H9 (cell line): Measurements from ENCODE around the gene RDH12. TPM values are rescaled to one million over a fixed set of nuclear protein-coding genes. Genes with fewer than 3 reads are reported as not detected.

Experiments
- DNase-seq: peaks from one replicate; pipeline ENCODE4 v3.0.0-alpha.2; 2017
- H2AFZ ChIP-seq: one replicate; pipeline ENCODE4 v1.6.1; 2013; ENCODE audit warnings: mild to moderate bottlenecking, low read length, control low read depth, moderate library complexity
- H2AK5ac ChIP-seq: 2 replicates; pipeline ENCODE4 v1.6.1; 2013; ENCODE audit warnings: low read length, control low read depth, mixed read lengths; ENCODE audit not compliant: insufficient read length
- H2BK120ac ChIP-seq: one replicate; pipeline ENCODE4 v1.6.1; 2013; ENCODE audit warnings: low read depth, mild to moderate bottlenecking, low read length, control low read depth, inconsistent platforms; ENCODE audit not compliant: poor library complexity, severe bottlenecking
- H2BK12ac ChIP-seq: 2 replicates; pipeline ENCODE4 v1.6.1; 2013; ENCODE audit warnings: low read length, control low read depth, mixed read lengths, low read depth; ENCODE audit not compliant: insufficient read length
- H2BK15ac ChIP-seq: 2 replicates; pipeline ENCODE4 v1.6.1; 2013; ENCODE audit warnings: low read depth, low read length, control low read depth
- H2BK20ac ChIP-seq: one replicate; pipeline ENCODE4 v1.6.1; 2013; ENCODE audit warnings: low read depth, mild to moderate bottlenecking, low read length, control low read depth, inconsistent platforms; ENCODE audit not compliant: poor library complexity, severe bottlenecking
- H2BK5ac ChIP-seq: 2 replicates; pipeline ENCODE4 v1.6.1; 2013; ENCODE audit warnings: low read length, control low read depth, mixed read lengths; ENCODE audit not compliant: insufficient read length
- H3K14ac ChIP-seq: 2 replicates; pipeline ENCODE4 v1.6.1; 2013; ENCODE audit warnings: low read length, control low read depth; ENCODE audit not compliant: insufficient read depth
- H3K18ac ChIP-seq: 2 replicates; pipeline ENCODE4 v1.6.1; 2013; ENCODE audit warnings: low read depth, mild to moderate bottlenecking, mixed read lengths, low read length, control low read depth; ENCODE audit not compliant: insufficient read length
- H3K23ac ChIP-seq: 2 replicates; pipeline ENCODE4 v1.6.1; 2013; ENCODE audit warnings: low read length, control low read depth, mixed read lengths, low read depth; ENCODE audit not compliant: insufficient read length
- H3K23me2 ChIP-seq: 2 replicates; pipeline ENCODE4 v1.6.1; 2013; ENCODE audit warnings: low read depth, mild to moderate bottlenecking, mixed read lengths, low read length, control low read depth; ENCODE audit not compliant: insufficient read length, poor library complexity, severe bottlenecking
- H3K27ac ChIP-seq: 2 replicates; pipeline ENCODE4 v1.5.1; 2013; ENCODE audit warnings: low read length, control low read depth, mixed read lengths, low read depth; ENCODE audit not compliant: insufficient read length
- H3K27me3 ChIP-seq: 2 replicates; pipeline ENCODE4 v1.6.1; 2013; ENCODE audit warnings: low read length, control low read depth, inconsistent platforms; ENCODE audit not compliant: insufficient read depth
- H3K4ac ChIP-seq: 2 replicates; pipeline ENCODE4 v1.6.1; 2013; ENCODE audit warnings: low read depth, mild to moderate bottlenecking, control low read depth, inconsistent platforms, low read length, moderate library complexity
- H3K4me1 ChIP-seq: 2 replicates; pipeline ENCODE4 v1.6.1; 2013; ENCODE audit warnings: low read length, control low read depth, inconsistent platforms; ENCODE audit not compliant: insufficient read depth
- H3K4me2 ChIP-seq: 2 replicates; pipeline ENCODE4 v1.6.1; 2013; ENCODE audit warnings: low read length, control low read depth, mixed read lengths; ENCODE audit not compliant: insufficient read length, insufficient read depth
- H3K56ac ChIP-seq: 2 replicates; pipeline ENCODE4 v1.6.1; 2013; ENCODE audit warnings: low read depth, mild to moderate bottlenecking, mixed read lengths, low read length, control low read depth; ENCODE audit not compliant: insufficient read length
- H3K79me1 ChIP-seq: 2 replicates; pipeline ENCODE4 v1.6.1; 2013; ENCODE audit warnings: low read depth, mild to moderate bottlenecking, moderate library complexity, low read length, control low read depth, inconsistent platforms; ENCODE audit not compliant: insufficient read depth, poor library complexity, severe bottlenecking
- H3K79me2 ChIP-seq: 2 replicates; pipeline ENCODE4 v1.6.1; 2013; ENCODE audit warnings: low read length, control low read depth, inconsistent platforms; ENCODE audit not compliant: insufficient read depth
- H3K9ac ChIP-seq: 2 replicates; pipeline ENCODE4 v1.6.1; 2013; ENCODE audit warnings: low read length, control low read depth, mixed read lengths; ENCODE audit not compliant: insufficient read length; ENCODE audit errors: extremely low read depth
- H3K9me3 ChIP-seq: one replicate; pipeline ENCODE4 v1.6.1; 2013; ENCODE audit warnings: low read depth, low read length, inconsistent platforms; ENCODE audit not compliant: control insufficient read depth
- H3T11ph ChIP-seq: one replicate; pipeline ENCODE4 v1.6.1; 2013; ENCODE audit warnings: mild to moderate bottlenecking, low read length, control low read depth, inconsistent platforms
- H4K20me1 ChIP-seq: one replicate; pipeline ENCODE4 v1.6.1; 2013; ENCODE audit not compliant: control insufficient read depth, insufficient read length, insufficient read depth
- H4K5ac ChIP-seq: 2 replicates; pipeline ENCODE4 v1.6.1; 2013; ENCODE audit warnings: low read depth, mild to moderate bottlenecking, mixed read lengths, low read length, control low read depth; ENCODE audit not compliant: insufficient read length
- H4K8ac ChIP-seq: replicated peaks from 2 replicates; pipeline ENCODE4 v1.6.1; 2013; ENCODE audit warnings: low read length, control low read depth, mixed read lengths, low read depth; ENCODE audit not compliant: insufficient read length
- H4K91ac ChIP-seq: 2 replicates; pipeline ENCODE4 v1.6.1; 2013; ENCODE audit warnings: low read depth, mild to moderate bottlenecking, moderate library complexity, mixed read lengths, low read length, control low read depth; ENCODE audit not compliant: insufficient read length
- H3K27ac Mint-ChIP-seq, 3 experiments: 2 replicates in 2 of 3; 3 replicates in 1 of 3; pipeline ENCODE4 v1.8.0; 2020 to 2021; ENCODE audit warnings: mixed read lengths in 3 of 3, mild to moderate bottlenecking in 1 of 3, moderate library complexity in 1 of 3
- H3K27me3 Mint-ChIP-seq: 2 replicates; pipeline ENCODE4 v1.8.0; 2021; ENCODE audit warnings: low read depth, mild to moderate bottlenecking, moderate library complexity, mixed read lengths
- H3K36me3 Mint-ChIP-seq, 3 experiments: 2 replicates in 2 of 3; 3 replicates in 1 of 3; pipeline ENCODE4 v1.8.0; 2020 to 2021; ENCODE audit warnings: low read depth in 3 of 3, mixed read lengths in 3 of 3; ENCODE audit not compliant: insufficient read depth in 1 of 3
- H3K4me1 Mint-ChIP-seq, 2 experiments: 2 replicates each; pipeline ENCODE4 v1.8.0; 2020; ENCODE audit warnings: mixed read lengths in 2 of 2
- H3K4me3 Mint-ChIP-seq, 2 experiments: 2 replicates in 1 of 2; 3 replicates in 1 of 2; pipeline ENCODE4 v1.8.0; 2020 to 2021; ENCODE audit warnings: mild to moderate bottlenecking in 2 of 2, mixed read lengths in 2 of 2, moderate library complexity in 1 of 2
- H3K9me3 Mint-ChIP-seq, 2 experiments: 2 replicates in 1 of 2; 3 replicates in 1 of 2; pipeline ENCODE4 v1.8.0; 2020; ENCODE audit warnings: mild to moderate bottlenecking in 2 of 2, mixed read lengths in 2 of 2, moderate library complexity in 1 of 2
- WGBS: extraction: QIAGEN DNeasy Blood & Tissue Kit; methylation state at CpG from one replicate; pipeline ENCODE4 v1.1.7; 2013; ENCODE audit warnings: missing lambda C conversion rate, low lambda C conversion rate, mixed read lengths; ENCODE audit not compliant: insufficient read length; ENCODE audit errors: extremely low coverage; 5-methylcytosine and 5-hydroxymethylcytosine counted together
- total RNA-seq: library from RNA; stranded (reverse); gene quantifications from 2 replicates; pipeline ENCODE4 v1.2.1, GENCODE V29; 2021
- TF ChIP-seq, protein P1 (sequence below): fragments of 200-600 bp; sonication (generic); conservative IDR thresholded peaks from 3 replicates; pipeline ENCODE4 v1.8.0; 2021; ENCODE audit warnings: antibody characterized with exemption, mild to moderate bottlenecking

The RDH12 gene
- total RNA-seq, 1 experiment from 2014 or later: 0.74 TPM

DNA sequence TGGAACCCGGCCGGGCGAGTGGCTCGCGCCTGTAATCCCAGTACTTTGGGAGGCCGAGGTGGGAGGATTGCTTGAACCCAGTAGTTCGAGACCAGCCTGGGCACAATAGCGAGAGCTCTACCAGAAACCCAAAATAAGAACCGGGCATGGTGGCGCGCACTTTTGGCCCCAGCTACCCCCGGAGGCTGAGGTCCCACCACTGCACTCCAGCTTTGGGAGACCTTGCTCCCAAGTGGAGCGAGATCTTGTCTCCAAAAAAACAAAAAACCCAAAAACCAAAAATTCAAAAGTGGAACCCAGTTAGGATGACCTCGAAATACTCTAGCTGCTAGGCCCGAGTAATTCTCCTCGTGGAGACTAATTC is 26.5 kb upstream of the RDH12 start:
- Histone ChIP-seq H3K27ac (no peak overlapping the region), H4K5ac (no peak overlapping the region), H2BK15ac (no peak overlapping the region), H3K4ac (no peak overlapping the region), H4K20me1 (no peaks in the 10 kb centered on the region), H3K18ac (no peak overlapping the region), H3K27me3 (no peaks in the 10 kb centered on the region), H4K91ac (no peak overlapping the region), H3K23ac (no peak overlapping the region), H3K9ac (no peak overlapping the region), H3K79me2 (peaks cover 4% of the 10 kb centered on the region; the same call in 1 of the 2 replicates), H2AK5ac (no peak overlapping the region), H2BK20ac (no peak overlapping the region), H3K14ac (no peak overlapping the region), H3K9me3 (no peaks in the 10 kb centered on the region), H3K4me1 (peaks cover 2% of the 10 kb centered on the region; the same call in 1 of the 2 replicates), H2BK5ac (no peak overlapping the region), H2AFZ (no peak overlapping the region), H3K79me1 (no peaks in the 10 kb centered on the region), H4K8ac (no peak overlapping the region), H3K56ac (no peak overlapping the region), H3T11ph (no peak overlapping the region), H3K23me2 (peaks cover 5% of the 10 kb centered on the region), H2BK120ac (no peak overlapping the region), H2BK12ac (no peak overlapping the region), H3K4me2 (peak overlapping the region; percentile 59)
- peaks cover 14 to 18% of the 10 kb centered on the region in 2 experiments for H3K4me1 Mint-ChIP-seq
- TF ChIP-seq, protein P1, sequence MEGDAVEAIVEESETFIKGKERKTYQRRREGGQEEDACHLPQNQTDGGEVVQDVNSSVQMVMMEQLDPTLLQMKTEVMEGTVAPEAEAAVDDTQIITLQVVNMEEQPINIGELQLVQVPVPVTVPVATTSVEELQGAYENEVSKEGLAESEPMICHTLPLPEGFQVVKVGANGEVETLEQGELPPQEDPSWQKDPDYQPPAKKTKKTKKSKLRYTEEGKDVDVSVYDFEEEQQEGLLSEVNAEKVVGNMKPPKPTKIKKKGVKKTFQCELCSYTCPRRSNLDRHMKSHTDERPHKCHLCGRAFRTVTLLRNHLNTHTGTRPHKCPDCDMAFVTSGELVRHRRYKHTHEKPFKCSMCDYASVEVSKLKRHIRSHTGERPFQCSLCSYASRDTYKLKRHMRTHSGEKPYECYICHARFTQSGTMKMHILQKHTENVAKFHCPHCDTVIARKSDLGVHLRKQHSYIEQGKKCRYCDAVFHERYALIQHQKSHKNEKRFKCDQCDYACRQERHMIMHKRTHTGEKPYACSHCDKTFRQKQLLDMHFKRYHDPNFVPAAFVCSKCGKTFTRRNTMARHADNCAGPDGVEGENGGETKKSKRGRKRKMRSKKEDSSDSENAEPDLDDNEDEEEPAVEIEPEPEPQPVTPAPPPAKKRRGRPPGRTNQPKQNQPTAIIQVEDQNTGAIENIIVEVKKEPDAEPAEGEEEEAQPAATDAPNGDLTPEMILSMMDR: no peak
- no peaks in the 10 kb centered on the region; a peak in 1 of 5 replicates for H3K9me3 Mint-ChIP-seq
- H3K4me3 Mint-ChIP-seq: peak overlapping the region; percentile 75 to 93
- no peak for DNase-seq
- no CpG with 5 or more reads among the region's 16 CpGs for WGBS
- H3K27me3 Mint-ChIP-seq: no peaks in the 10 kb centered on the region; the same call in 1 of the 2 replicates
- peaks cover 9 to 34% (median 27%) of the 10 kb centered on the region in 3 experiments for H3K36me3 Mint-ChIP-seq
- peak overlapping the region; percentile 92 to 97 (median 94); a peak in 5 of 7 replicates for H3K27ac Mint-ChIP-seq
